ENCODE measurements around the gene TMEM92.
"Not testable (repeated sequence)": the region's sequence is repeated elsewhere in the genome, so short reads cannot be mapped to it uniquely, and the experiment has no call there.

Gene TMEM92

GRCh38 chr17:50262001-50262794, 12.1 kb upstream of the TMEM92 start:
- DNase-seq, result no peak

- DNase-seq, result no peak
Observed at GRCh38 chr17:50263331-50264262, 10.7 kb upstream of the TMEM92 start.

GRCh38 chr17:50264263-50265113, 9.8 kb upstream of the TMEM92 start:
- no peak for DNase-seq

GRCh38 chr17:50265212-50265611, 9.1 kb upstream of the TMEM92 start:
- no peak for DNase-seq

- no peak for DNase-seq
Observed at GRCh38 chr17:50265690-50266315, 8.5 kb upstream of the TMEM92 start.

GRCh38 chr17:50266384-50267073, 7.7 kb upstream of the TMEM92 start:
- no peak for DNase-seq

GRCh38 chr17:50267074-50267841, 7.0 kb upstream of the TMEM92 start:
- DNase-seq, result no peak

- no peak for DNase-seq
Observed at GRCh38 chr17:50268026-50268425, 6.2 kb upstream of the TMEM92 start.

- DNase-seq, result no peak
Observed at GRCh38 chr17:50268743-50269275, 5.5 kb upstream of the TMEM92 start.

GRCh38 chr17:50269477-50270434, 4.5 kb upstream of the TMEM92 start:
- DNase-seq, result peak; percentile 81

- no peak for DNase-seq
Observed at GRCh38 chr17:50270435-50271362, 3.6 kb upstream of the TMEM92 start.

- DNase-seq, result not testable (repeated sequence)
Observed at GRCh38 chr17:50271363-50271750, 2.9 kb upstream of the TMEM92 start.

GRCh38 chr17:50272246-50272645, 2.0 kb upstream of the TMEM92 start:
- no peak for DNase-seq

GRCh38 chr17:50272711-50273653, 1.3 kb upstream of the TMEM92 start:
- DNase-seq, result peak; percentile 65

- DNase-seq, result no peak
Observed at GRCh38 chr17:50273654-50274040, 619 bp upstream of the TMEM92 start.

- no peak for DNase-seq
Observed at GRCh38 chr17:50274897-50275221, 593 bp downstream of the TMEM92 start.

GRCh38 chr17:50275279-50275678, 1.0 kb downstream of the TMEM92 start:
- DNase-seq, result no peak
